ENCODE measurements around the gene TOM1.

- TF ChIP-seq, protein P1, sequence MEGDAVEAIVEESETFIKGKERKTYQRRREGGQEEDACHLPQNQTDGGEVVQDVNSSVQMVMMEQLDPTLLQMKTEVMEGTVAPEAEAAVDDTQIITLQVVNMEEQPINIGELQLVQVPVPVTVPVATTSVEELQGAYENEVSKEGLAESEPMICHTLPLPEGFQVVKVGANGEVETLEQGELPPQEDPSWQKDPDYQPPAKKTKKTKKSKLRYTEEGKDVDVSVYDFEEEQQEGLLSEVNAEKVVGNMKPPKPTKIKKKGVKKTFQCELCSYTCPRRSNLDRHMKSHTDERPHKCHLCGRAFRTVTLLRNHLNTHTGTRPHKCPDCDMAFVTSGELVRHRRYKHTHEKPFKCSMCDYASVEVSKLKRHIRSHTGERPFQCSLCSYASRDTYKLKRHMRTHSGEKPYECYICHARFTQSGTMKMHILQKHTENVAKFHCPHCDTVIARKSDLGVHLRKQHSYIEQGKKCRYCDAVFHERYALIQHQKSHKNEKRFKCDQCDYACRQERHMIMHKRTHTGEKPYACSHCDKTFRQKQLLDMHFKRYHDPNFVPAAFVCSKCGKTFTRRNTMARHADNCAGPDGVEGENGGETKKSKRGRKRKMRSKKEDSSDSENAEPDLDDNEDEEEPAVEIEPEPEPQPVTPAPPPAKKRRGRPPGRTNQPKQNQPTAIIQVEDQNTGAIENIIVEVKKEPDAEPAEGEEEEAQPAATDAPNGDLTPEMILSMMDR (IDR thresholded peaks at IDR 0.05) = no peak
- TF ChIP-seq POLR2A (IDR thresholded peaks at IDR 0.05) = no peak
Measured at GRCh38 chr22:35384975-35385588, 85.4 kb downstream of the TOM1 start.

Measured in Peyer's patch (tissue), 4 donors.